DND-41 (cell line): ENCODE data around the gene KIF13A.

ENCODE experiments used
- CTCF ChIP-seq: IDR thresholded peaks from 2 replicates; pipeline ENCODE4 v1.5.1; 2012; ENCODE audit warnings: borderline replicate concordance, low read length, moderate library complexity, mild to moderate bottlenecking; ENCODE audit not compliant: poor library complexity, severe bottlenecking; ENCODE audit errors: extremely low read depth
- EZH2 ChIP-seq: IDR thresholded peaks from 3 replicates; pipeline ENCODE4 v1.6.1; 2012; ENCODE audit warnings: borderline replicate concordance, low read depth, mild to moderate bottlenecking, moderate library complexity, low read length, inconsistent platforms; ENCODE audit not compliant: severe bottlenecking

GRCh38 chr6:17816921-17817611 is 170.4 kb downstream of the KIF13A start:
- TF ChIP-seq CTCF = no peak
- TF ChIP-seq EZH2 = no peak
